GM23338 (cell line): ENCODE results near the gene SIAE. TPM values are rescaled to one million over a fixed set of nuclear protein-coding genes. Genes with fewer than 3 reads are reported as not detected.

Source experiments
- ATAC-seq: fragments of 200-7000 bp; cut with Tn5 transposase; 3 replicates; pipeline ENCODE4 v1.9.1; 2020
- DNase-seq: peaks from one replicate; pipeline ENCODE4 v3.0.0-alpha.2; 2015; ENCODE audit warnings: low spot score
- H2AFZ ChIP-seq: fragments of 200-600 bp; sonication (generic); 2 replicates; pipeline ENCODE4 v1.8.0; 2016; ENCODE audit warnings: antibody characterized with exemption, mild to moderate bottlenecking, moderate library complexity
- H3F3A ChIP-seq: fragments of 200-600 bp; sonication (generic); replicated peaks from 2 replicates; pipeline ENCODE4 v1.8.0; 2017; ENCODE audit warnings: antibody characterized with exemption, mixed run types, low read depth
- H3K27ac ChIP-seq: fragments of 200-600 bp; sonication (generic); 2 replicates; pipeline ENCODE4 v1.6.1; 2016; ENCODE audit warnings: low read depth
- H3K27me3 ChIP-seq: fragments of 200-600 bp; sonication (generic); 2 replicates; pipeline ENCODE4 v1.8.0; 2016; ENCODE audit warnings: mild to moderate bottlenecking, mixed run types, moderate library complexity; ENCODE audit not compliant: insufficient read depth
- H3K36me3 ChIP-seq: fragments of 200-600 bp; sonication (generic); 2 replicates; pipeline ENCODE4 v1.8.0; 2016; ENCODE audit warnings: mild to moderate bottlenecking; ENCODE audit not compliant: insufficient read depth
- H3K4me1 ChIP-seq: fragments of 200-600 bp; sonication (generic); 2 replicates; pipeline ENCODE4 v1.8.0; 2016; ENCODE audit warnings: mild to moderate bottlenecking, moderate library complexity; ENCODE audit not compliant: insufficient read depth
- H3K4me2 ChIP-seq: fragments of 200-600 bp; sonication (generic); 2 replicates; pipeline ENCODE4 v1.7.1; 2017; ENCODE audit warnings: mixed run types
- H3K4me3 ChIP-seq: fragments of 200-600 bp; sonication (generic); 2 replicates; pipeline ENCODE4 v1.6.1; 2016; ENCODE audit warnings: mixed run types
- H3K79me2 ChIP-seq: fragments of 200-600 bp; sonication (generic); replicated peaks from 2 replicates; pipeline ENCODE4 v1.8.0; 2017; ENCODE audit warnings: mild to moderate bottlenecking; ENCODE audit not compliant: insufficient read depth
- H3K9me2 ChIP-seq: fragments of 200-600 bp; sonication (generic); 2 replicates; pipeline ENCODE4 v1.8.0; 2017; ENCODE audit not compliant: insufficient read depth
- H4K20me1 ChIP-seq: fragments of 200-600 bp; sonication (generic); replicated peaks from 2 replicates; pipeline ENCODE4 v1.8.0; 2017; ENCODE audit warnings: mild to moderate bottlenecking; ENCODE audit not compliant: insufficient read depth
- H3K27ac Mint-ChIP-seq: 2 replicates; pipeline ENCODE4 v1.8.0; 2020; ENCODE audit warnings: inconsistent platforms, mild to moderate bottlenecking, moderate library complexity, mixed read lengths
- H3K27me3 Mint-ChIP-seq: 3 replicates; pipeline ENCODE4 v1.8.0; 2022; ENCODE audit warnings: low read depth, mild to moderate bottlenecking, moderate library complexity, mixed read lengths, inconsistent platforms; ENCODE audit not compliant: insufficient read depth, poor library complexity
- H3K36me3 Mint-ChIP-seq: 3 replicates; pipeline ENCODE4 v1.8.0; 2021; ENCODE audit warnings: low read depth, mild to moderate bottlenecking, inconsistent platforms, moderate library complexity, mixed read lengths
- H3K4me1 Mint-ChIP-seq: 3 replicates; pipeline ENCODE4 v1.8.0; 2020; ENCODE audit warnings: mild to moderate bottlenecking, inconsistent platforms, mixed read lengths
- H3K4me3 Mint-ChIP-seq: 3 replicates; pipeline ENCODE4 v1.8.0; 2021; ENCODE audit warnings: moderate library complexity, mild to moderate bottlenecking, inconsistent platforms, mixed read lengths
- H3K9me3 Mint-ChIP-seq: 3 replicates; pipeline ENCODE4 v1.8.0; 2020; ENCODE audit warnings: moderate library complexity, mild to moderate bottlenecking, inconsistent platforms, mixed read lengths
- CREB1 ChIP-seq: fragments of 250-450 bp; sonication (Bioruptor Pico); IDR thresholded peaks from 2 replicates; pipeline ENCODE4 v1.5.0; 2020; ENCODE audit warnings: low read depth, mild to moderate bottlenecking, moderate library complexity
- ETS1 ChIP-seq: IDR thresholded peaks from 2 replicates; pipeline ENCODE4 v1.6.1; 2016; ENCODE audit warnings: antibody characterized with exemption
- EZH2 ChIP-seq: fragments of 200-600 bp; sonication (generic); IDR thresholded peaks from one replicate; pipeline ENCODE4 v1.8.0; 2017; ENCODE audit warnings: antibody characterized with exemption, mild to moderate bottlenecking, low read depth; ENCODE audit not compliant: unreplicated experiment
- EZH2phosphoT487 ChIP-seq: fragments of 200-600 bp; sonication (generic); IDR thresholded peaks from one replicate; pipeline ENCODE4 v1.8.1; 2018; ENCODE audit warnings: antibody characterized with exemption; ENCODE audit not compliant: unreplicated experiment
- JUNB ChIP-seq: IDR thresholded peaks from one replicate; pipeline ENCODE4 v1.6.1; 2016; ENCODE audit warnings: antibody characterized with exemption; ENCODE audit not compliant: unreplicated experiment
- POLR2AphosphoS5 ChIP-seq: IDR thresholded peaks from 2 replicates; pipeline ENCODE4 v1.6.1; 2016; ENCODE audit warnings: antibody characterized with exemption, low read depth
- ZNF331 ChIP-seq: fragments of 250-450 bp; sonication (Bioruptor Pico); IDR thresholded peaks from 2 replicates; pipeline ENCODE4 v1.5.0; 2020; ENCODE audit warnings: low read depth, mild to moderate bottlenecking, moderate library complexity
- ZNF462 ChIP-seq: fragments of 250-450 bp; sonication (Bioruptor Pico); IDR thresholded peaks from 2 replicates; pipeline ENCODE4 v1.5.0; 2020; ENCODE audit warnings: mild to moderate bottlenecking, moderate library complexity
- long read RNA-seq: library from polyadenylated mRNA; unstranded; transcript quantifications from one replicate; pipeline ENCODE4 v2.0.0, GENCODE V29; 2020; ENCODE audit not compliant: unreplicated experiment
- polyA plus RNA-seq: library from polyadenylated mRNA; unstranded; fragments of >200 nt; fragmentation: Nextera tagmentation; extraction: Ambion mirVana; gene quantifications from 2 replicates; pipeline ENCODE4 v1.2.1, GENCODE V29; 2016
- total RNA-seq: library from RNA; depleted of rRNA; stranded (reverse); fragments of >200 nt; shearing (Covaris generic); gene quantifications from 2 replicates; pipeline ENCODE4 v1.2.3, GENCODE V29; 2014; rRNA removed

Gene SIAE, protein sequence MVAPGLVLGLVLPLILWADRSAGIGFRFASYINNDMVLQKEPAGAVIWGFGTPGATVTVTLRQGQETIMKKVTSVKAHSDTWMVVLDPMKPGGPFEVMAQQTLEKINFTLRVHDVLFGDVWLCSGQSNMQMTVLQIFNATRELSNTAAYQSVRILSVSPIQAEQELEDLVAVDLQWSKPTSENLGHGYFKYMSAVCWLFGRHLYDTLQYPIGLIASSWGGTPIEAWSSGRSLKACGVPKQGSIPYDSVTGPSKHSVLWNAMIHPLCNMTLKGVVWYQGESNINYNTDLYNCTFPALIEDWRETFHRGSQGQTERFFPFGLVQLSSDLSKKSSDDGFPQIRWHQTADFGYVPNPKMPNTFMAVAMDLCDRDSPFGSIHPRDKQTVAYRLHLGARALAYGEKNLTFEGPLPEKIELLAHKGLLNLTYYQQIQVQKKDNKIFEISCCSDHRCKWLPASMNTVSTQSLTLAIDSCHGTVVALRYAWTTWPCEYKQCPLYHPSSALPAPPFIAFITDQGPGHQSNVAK
- total RNA-seq, result 1.5 and 1.7 TPM in 2 replicates
- 0.85 and 1.1 TPM in 2 replicates for polyA plus RNA-seq
- long read RNA-seq, full-length matches to known transcripts, result 1 of 2 reads
- long read RNA-seq, partial matches to known transcripts, result 0 of 2 reads
- long read RNA-seq, other reads (novel, unspliced or antisense), result 1 of 2 reads

DNA sequence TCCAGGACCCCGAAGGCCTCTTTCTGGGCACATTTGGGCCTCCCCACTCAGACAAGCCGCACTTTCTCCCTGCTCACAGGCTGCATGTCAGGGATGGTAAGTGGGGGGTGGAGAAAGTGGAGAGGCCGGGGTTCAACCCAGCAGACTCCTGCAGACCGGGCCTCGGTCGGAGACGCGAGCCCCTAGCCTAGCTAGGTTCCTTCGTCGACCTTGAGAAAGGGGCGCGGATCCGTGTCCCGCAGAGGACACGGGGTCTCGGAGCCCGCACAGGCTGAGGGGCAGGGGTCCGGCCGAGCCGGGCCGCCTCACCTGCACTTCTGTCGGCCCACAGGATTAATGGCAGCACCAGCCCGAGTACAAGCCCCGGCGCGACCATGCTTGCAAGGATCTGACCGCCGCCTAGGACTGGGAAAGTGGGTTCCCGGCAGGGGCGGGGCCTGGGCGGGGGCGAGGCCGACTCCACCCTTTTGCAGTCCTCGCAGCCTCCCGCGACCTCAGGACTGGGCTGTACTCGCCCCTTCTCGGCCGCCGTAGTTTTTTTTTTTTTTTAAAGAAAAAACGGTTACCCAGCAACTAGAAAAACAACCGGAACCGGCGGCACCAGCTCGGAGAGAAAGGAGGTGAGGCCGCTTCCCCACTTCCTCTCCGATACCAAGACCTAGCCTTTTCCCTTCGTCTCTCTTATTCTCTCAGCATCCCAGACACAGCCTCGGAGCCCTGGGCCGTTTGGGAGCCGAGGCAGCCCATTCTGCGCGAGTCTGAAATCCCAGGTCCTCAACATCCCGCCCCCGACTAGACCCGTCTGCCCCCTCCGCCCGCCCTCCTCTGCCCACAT is at the start of gene SIAE, which contains the start of gene SPA17:
TSS of gene SIAE (minus strand) at position 407 of the 835 bp plus-strand sequence. CDS start at position 376, 31 bp downstream.
TSS of gene SPA17 (plus strand) at position 572 of the 835 bp plus-strand sequence. CDS start 1,361 bp downstream, outside the sequence.
- Mint-ChIP-seq H3K27me3 (peaks cover 19% of the 10 kb centered on the region), H3K4me3 (peak within 1 kb of the TSS; percentile 86)

GRCh38 chr11:124722176-124722575 is 48.6 kb upstream of the SIAE start:
- Mint-ChIP-seq H3K36me3 (no peaks in the 10 kb centered on the region), H3K9me3 (no peaks in the 10 kb centered on the region), H3K4me1 (peaks cover 66% of the 10 kb centered on the region), H3K27me3 (peaks cover 76% of the 10 kb centered on the region), H3K4me3 (no peak overlapping the region), H3K27ac (no peak overlapping the region)
- Histone ChIP-seq H3K36me3 (no peaks in the 10 kb centered on the region), H3F3A (no peaks in the 10 kb centered on the region), H4K20me1 (no peaks in the 10 kb centered on the region; the same call in none of the 2 replicates), H3K79me2 (no peaks in the 10 kb centered on the region), H3K27ac (no peak overlapping the region), H3K4me3 (no peak overlapping the region), H3K9me2 (no peaks in the 10 kb centered on the region), H2AFZ (no peak overlapping the region), H3K27me3 (peaks cover 94% of the 10 kb centered on the region), H3K4me1 (peaks cover 34% of the 10 kb centered on the region), H3K4me2 (no peak overlapping the region)
- ATAC-seq (no peak), DNase-seq (no peak)
- no peak for TF ChIP-seq JUNB
- TF ChIP-seq ZNF331 (CRISPR knock-in tag), result no peak
- TF ChIP-seq ETS1, result no peak
- TF ChIP-seq ZNF462, result no peak
- no peak for TF ChIP-seq POLR2AphosphoS5

More for the DNA sequence above, at the start of gene SIAE, which contains the start of gene SPA17:
- peak within 1 kb of the TSS; percentile 94 for H3K27ac Mint-ChIP-seq
- no peaks in the 10 kb centered on the region for H3K36me3 Mint-ChIP-seq
- Histone ChIP-seq H2AFZ (peak within 1 kb of the TSS; percentile 96), H3K36me3 (no peaks in the 10 kb centered on the region), H3F3A (no peaks in the 10 kb centered on the region), H3K4me3 (peak within 1 kb of the TSS; percentile 84), H3K9me2 (no peaks in the 10 kb centered on the region), H3K27me3 (peaks cover 58% of the 10 kb centered on the region), H3K4me2 (peak within 1 kb of the TSS; percentile 89), H4K20me1 (no peaks in the 10 kb centered on the region), H3K27ac (no peak within 1 kb of the TSS), H3K79me2 (no peaks in the 10 kb centered on the region), H3K4me1 (peaks cover 11% of the 10 kb centered on the region; the same call in 1 of the 2 replicates)
- peaks cover 14% of the 10 kb centered on the region; the same call in 2 of the 3 replicates for H3K4me1 Mint-ChIP-seq
- ATAC-seq (peak; percentile 96), DNase-seq (peak; percentile 96)
- H3K9me3 Mint-ChIP-seq, result peaks cover 3% of the 10 kb centered on the region; the same call in 1 of the 3 replicates
- TF ChIP-seq POLR2AphosphoS5 (peak; percentile 87), EZH2phosphoT487 (no peak), EZH2 (peak; percentile 43), CREB1 (CRISPR knock-in tag) (no peak)
